ENCODE measurements around the gene FOXA1. TPM values are rescaled to one million over a fixed set of nuclear protein-coding genes. Genes with fewer than 3 reads are reported as not detected.

FOXA1 gene
- total RNA-seq, 4 donors from 2014 or later: not detected

DNA sequence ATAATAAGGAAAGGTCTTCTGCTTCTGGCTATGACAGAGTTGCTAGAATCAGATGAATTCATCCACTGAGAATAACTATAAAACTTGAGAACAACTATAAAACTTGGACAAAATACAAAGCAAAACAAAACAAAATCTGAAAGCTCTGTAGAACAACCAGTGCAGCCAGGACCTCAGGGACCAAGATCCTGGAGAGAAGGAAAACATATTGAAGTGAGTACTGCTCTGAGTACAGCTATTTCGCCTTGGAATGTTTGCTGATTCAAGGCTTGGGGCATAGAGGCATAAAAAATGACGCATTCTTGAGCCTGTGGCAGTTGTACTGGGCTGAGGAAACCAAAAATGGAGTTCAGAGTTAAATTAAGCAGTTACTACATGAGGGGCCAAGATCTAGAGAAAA lies 21.7 kb downstream of the FOXA1 start:
- no peak overlapping the region for H3K27ac ChIP-seq
- H3K36me3 ChIP-seq: no peaks in the 10 kb centered on the region
- intact Hi-C loops (cut with DNase I; ENCODE audit: low total_unique reads): no loop called here
- TF ChIP-seq POLR2A (IDR thresholded peaks at IDR 0.05): no peak
- TF ChIP-seq, protein P1, sequence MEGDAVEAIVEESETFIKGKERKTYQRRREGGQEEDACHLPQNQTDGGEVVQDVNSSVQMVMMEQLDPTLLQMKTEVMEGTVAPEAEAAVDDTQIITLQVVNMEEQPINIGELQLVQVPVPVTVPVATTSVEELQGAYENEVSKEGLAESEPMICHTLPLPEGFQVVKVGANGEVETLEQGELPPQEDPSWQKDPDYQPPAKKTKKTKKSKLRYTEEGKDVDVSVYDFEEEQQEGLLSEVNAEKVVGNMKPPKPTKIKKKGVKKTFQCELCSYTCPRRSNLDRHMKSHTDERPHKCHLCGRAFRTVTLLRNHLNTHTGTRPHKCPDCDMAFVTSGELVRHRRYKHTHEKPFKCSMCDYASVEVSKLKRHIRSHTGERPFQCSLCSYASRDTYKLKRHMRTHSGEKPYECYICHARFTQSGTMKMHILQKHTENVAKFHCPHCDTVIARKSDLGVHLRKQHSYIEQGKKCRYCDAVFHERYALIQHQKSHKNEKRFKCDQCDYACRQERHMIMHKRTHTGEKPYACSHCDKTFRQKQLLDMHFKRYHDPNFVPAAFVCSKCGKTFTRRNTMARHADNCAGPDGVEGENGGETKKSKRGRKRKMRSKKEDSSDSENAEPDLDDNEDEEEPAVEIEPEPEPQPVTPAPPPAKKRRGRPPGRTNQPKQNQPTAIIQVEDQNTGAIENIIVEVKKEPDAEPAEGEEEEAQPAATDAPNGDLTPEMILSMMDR (IDR thresholded peaks at IDR 0.05): no peak
- H3K9me3 ChIP-seq: no peaks in the 10 kb centered on the region
- H3K4me1 ChIP-seq: no peaks in the 10 kb centered on the region
- H3K4me3 ChIP-seq: no peak overlapping the region
- no peaks in the 10 kb centered on the region for H3K27me3 ChIP-seq
- DNase-seq: no peak

DNA sequence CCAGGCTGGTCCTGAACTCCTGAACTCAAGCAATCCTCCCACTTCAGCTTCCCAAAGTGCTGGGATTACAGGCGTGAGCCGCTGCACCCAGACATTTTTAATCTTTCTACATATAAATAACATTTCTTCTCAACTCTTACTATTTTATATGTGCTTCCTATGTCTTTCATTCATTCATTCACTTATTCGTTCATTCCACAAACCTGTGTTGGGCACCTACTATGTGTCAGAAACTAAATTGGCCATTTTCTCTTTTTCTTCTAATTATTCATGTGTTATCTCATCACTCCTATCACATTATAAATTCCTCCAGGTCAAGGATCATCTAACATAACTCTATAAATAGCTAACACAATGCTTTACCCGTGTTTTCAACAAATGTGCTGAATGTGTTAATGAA lies 23.7 kb downstream of the FOXA1 start:
- H3K9me3 ChIP-seq: no peaks in the 10 kb centered on the region
- intact Hi-C loops (cut with DNase I; ENCODE audit: low total_unique reads): no loop called here
- no peak overlapping the region for H3K4me3 ChIP-seq

DNA sequence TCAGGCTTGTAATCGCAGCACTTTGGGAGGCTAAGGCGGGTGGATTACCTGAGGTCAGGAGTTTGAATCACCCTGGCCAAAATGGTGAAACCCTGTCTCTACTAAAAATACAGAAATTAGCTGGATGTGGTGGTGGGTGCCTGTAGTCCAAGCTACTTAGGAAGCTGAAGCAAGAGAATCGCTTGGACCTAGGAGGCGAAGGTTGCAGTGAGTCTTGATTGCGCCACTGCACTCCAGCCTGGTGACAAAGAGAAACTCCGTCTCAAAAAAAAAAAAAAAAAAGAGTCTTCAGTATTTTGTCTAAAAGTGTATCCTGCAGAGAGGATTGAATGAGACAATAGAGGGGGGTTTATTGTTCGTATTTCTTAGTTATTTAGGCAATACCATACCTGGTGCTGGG lies 25.3 kb downstream of the FOXA1 start:
- intact Hi-C loops (cut with DNase I; ENCODE audit: low total_unique reads): no loop called here
- no peak for DNase-seq
- no peaks in the 10 kb centered on the region for H3K9me3 ChIP-seq

More for the DNA sequence above, 23.7 kb downstream of the FOXA1 start:
- Histone ChIP-seq H3K27me3 (peaks cover 0 to 4% of the 10 kb centered on the region in 2 donors), H3K4me1 (no peaks in the 10 kb centered on the region), H3K36me3 (no peaks in the 10 kb centered on the region), H3K27ac (no peak overlapping the region)
- TF ChIP-seq, protein P1 (IDR thresholded peaks at IDR 0.05): no peak
- TF ChIP-seq POLR2A (IDR thresholded peaks at IDR 0.05): no peak
- DNase-seq: no peak

DNA sequence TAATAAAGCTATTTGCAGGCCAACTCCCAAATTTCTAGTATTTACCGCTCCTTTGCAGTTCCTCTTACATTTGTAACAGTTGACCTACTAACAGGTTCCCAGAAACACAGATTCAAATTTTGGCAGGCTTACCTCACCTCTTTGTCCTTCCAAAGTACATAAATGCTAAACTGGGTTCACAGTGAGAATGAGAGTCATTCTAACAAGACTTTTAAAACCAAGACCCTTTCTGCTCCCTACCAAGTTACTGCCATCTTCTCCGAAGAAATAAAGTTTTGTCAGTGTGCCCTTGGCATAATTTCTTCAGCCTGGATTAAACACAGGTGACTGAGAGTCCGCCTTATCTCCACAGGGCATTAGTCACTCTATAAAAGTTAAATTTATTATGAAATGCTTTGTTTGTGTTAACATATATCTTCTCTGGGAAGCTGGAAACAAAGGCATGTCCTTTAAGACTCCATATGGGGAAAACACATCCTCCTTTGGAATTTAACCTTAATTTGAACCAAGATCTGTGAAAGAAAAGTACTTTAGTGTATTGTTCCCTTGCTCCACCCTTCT lies 28.2 kb downstream of the FOXA1 start:
- Histone ChIP-seq H3K36me3 (no peaks in the 10 kb centered on the region), H3K4me1 (no peaks in the 10 kb centered on the region), H3K27me3 (peaks cover 0 to 4% of the 10 kb centered on the region in 2 donors), H3K4me3 (no peak overlapping the region), H3K27ac (no peak overlapping the region), H3K9me3 (no peaks in the 10 kb centered on the region)
- DNase-seq: no peak
- no peak for TF ChIP-seq POLR2A (IDR thresholded peaks at IDR 0.05)
- intact Hi-C loops (cut with DNase I; ENCODE audit: low total_unique reads): no loop called here

More for the DNA sequence above, 25.3 kb downstream of the FOXA1 start:
- no peak for TF ChIP-seq POLR2A (IDR thresholded peaks at IDR 0.05)
- TF ChIP-seq, protein P1 (IDR thresholded peaks at IDR 0.05): no peak
- H3K27me3 ChIP-seq: peaks cover 0 to 4% of the 10 kb centered on the region in 2 donors
- H3K4me1 ChIP-seq: no peaks in the 10 kb centered on the region
- no peak overlapping the region for H3K27ac ChIP-seq
- H3K36me3 ChIP-seq: no peaks in the 10 kb centered on the region
- no peak overlapping the region for H3K4me3 ChIP-seq

DNA sequence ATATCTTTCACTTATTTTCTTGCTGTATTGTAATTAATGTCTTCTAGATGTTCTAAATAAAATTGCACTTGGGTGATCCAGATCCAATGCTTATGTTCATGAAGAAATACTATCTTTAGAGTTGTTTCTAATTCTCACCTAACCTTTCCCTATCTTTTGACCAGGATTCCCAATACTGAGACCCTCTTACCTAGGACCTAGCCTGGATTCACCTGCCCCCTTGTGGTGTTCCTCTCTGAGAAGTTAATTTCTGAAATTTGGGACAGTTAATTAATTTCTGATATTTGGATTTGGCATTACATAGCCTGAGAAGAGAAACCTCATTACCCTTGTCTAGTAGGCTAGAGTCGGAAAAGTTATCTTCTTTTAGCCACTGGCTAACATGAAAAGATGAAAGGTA lies 29.5 kb downstream of the FOXA1 start:
- TF ChIP-seq POLR2A (IDR thresholded peaks at IDR 0.05): no peak
- TF ChIP-seq, protein P1 (IDR thresholded peaks at IDR 0.05): no peak
- no peak overlapping the region for H3K27ac ChIP-seq
- no peak for DNase-seq
- H3K9me3 ChIP-seq: no peaks in the 10 kb centered on the region
- no peaks in the 10 kb centered on the region for H3K4me1 ChIP-seq
- no peaks in the 10 kb centered on the region for H3K36me3 ChIP-seq
- no peak overlapping the region for H3K4me3 ChIP-seq
- peaks cover 0 to 4% of the 10 kb centered on the region in 2 donors for H3K27me3 ChIP-seq
- intact Hi-C loops (cut with DNase I; ENCODE audit: low total_unique reads): no loop called here

DNA sequence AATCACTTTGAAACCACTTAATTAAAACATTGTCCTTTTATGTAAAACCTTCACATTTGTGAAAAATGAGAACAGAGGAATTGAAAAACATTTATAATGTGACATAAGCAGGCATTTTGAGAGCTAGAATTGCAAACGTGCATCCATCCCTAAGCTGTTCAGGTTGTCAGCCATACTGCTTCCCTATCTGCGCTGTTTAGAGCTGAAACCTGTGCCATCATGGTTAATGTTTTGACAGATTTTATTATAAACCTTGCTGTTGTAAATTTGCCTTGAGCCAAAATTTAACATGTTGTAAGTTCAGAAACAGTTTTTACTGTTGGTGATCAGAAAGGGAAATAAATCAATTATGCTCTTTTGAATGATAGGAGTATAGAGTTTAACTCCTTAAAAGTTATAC lies 31.9 kb downstream of the FOXA1 start:
- no peak for DNase-seq
- Histone ChIP-seq H3K4me1 (no peaks in the 10 kb centered on the region), H3K27me3 (peaks cover 0 to 4% of the 10 kb centered on the region in 2 donors), H3K9me3 (no peaks in the 10 kb centered on the region), H3K4me3 (no peak overlapping the region), H3K36me3 (no peaks in the 10 kb centered on the region), H3K27ac (no peak overlapping the region)
- TF ChIP-seq, protein P1 (IDR thresholded peaks at IDR 0.05): no peak
- intact Hi-C loops (cut with DNase I; ENCODE audit: low total_unique reads): no loop called here

All from uterus (tissue), 4 donors.